ENCODE data around the gene BTBD19.
"Not testable (repeated sequence)": the region's sequence is repeated elsewhere in the genome, so short reads cannot be mapped to it uniquely, and the experiment has no call there.

DNA sequence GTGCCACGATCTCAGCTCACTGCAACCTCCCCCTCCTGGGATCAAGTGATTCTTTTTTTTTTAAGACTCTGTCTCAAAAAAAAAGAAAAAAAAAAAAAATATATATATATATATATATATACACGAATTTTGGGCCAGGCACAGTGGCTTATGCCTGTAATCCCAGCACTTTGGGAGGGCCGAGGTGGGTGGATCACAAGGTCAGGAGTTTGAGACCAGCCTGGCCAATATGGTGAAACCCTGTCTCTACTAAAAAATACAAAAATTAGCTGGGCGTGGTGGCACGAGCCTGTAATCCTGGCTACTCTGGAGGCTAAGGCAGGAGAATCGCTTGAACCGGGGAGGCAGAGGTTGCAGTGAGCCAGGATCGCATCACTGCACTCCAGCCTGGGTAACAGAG lies 10.4 kb upstream of the BTBD19 start:
- TF ChIP-seq, protein P1, sequence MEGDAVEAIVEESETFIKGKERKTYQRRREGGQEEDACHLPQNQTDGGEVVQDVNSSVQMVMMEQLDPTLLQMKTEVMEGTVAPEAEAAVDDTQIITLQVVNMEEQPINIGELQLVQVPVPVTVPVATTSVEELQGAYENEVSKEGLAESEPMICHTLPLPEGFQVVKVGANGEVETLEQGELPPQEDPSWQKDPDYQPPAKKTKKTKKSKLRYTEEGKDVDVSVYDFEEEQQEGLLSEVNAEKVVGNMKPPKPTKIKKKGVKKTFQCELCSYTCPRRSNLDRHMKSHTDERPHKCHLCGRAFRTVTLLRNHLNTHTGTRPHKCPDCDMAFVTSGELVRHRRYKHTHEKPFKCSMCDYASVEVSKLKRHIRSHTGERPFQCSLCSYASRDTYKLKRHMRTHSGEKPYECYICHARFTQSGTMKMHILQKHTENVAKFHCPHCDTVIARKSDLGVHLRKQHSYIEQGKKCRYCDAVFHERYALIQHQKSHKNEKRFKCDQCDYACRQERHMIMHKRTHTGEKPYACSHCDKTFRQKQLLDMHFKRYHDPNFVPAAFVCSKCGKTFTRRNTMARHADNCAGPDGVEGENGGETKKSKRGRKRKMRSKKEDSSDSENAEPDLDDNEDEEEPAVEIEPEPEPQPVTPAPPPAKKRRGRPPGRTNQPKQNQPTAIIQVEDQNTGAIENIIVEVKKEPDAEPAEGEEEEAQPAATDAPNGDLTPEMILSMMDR (conservative IDR thresholded peaks at IDR 0.05; ENCODE audit: low read depth, low read length), result not testable (repeated sequence)
- not testable (repeated sequence) for TF ChIP-seq BHLHE40 (IDR thresholded peaks at IDR 0.05; ENCODE audit: low read depth, low read length); RAD21 (IDR thresholded peaks at IDR 0.05; ENCODE audit: low read length)

Measured in IMR-90 (cell line).